Activated effector memory CD4-positive, alpha-beta T cell treated with Interleukin-2 at 50 U/mL for 16 hours (primary cell): ENCODE results near the gene AKAP10.
A peak's percentile ranks its signal among the peaks of the same experiment; 100 is the strongest.
"Not testable (repeated sequence)": the region's sequence is repeated elsewhere in the genome, so short reads cannot be mapped to it uniquely, and the experiment has no call there.

ENCODE experiments used
- DNase-seq: peaks from one replicate; pipeline ENCODE4 v3.0.0-alpha.2; 2020

Gene AKAP10

GRCh38 chr17:19915245-19915978 lies 62.2 kb downstream of the AKAP10 start:
- DNase-seq, result no peak

GRCh38 chr17:19911033-19911432 lies 66.6 kb downstream of the AKAP10 start:
- DNase-seq, result no peak

DNA sequence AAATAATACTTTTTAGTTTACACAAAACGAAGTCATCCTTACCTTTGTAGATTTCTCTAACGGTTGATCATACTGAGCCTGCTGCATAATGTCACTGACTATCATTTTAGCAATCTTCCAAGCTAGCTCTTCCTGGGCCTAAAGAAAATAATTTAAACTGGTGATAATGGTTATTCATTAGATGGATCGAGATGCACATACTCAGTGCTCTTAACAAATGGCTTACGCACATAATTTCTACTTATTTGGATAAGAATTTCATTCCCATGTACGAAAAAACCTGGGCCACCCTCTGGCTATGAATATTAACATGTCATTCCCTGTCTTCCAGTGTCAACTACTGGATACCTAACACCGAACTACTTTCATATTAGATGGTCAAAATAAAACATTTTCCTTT lies 68.5 kb downstream of the AKAP10 start:
- DNase-seq, result no peak

- DNase-seq, result no peak
Observed at GRCh38 chr17:19905502-19905901, 72.1 kb downstream of the AKAP10 start.

DNA sequence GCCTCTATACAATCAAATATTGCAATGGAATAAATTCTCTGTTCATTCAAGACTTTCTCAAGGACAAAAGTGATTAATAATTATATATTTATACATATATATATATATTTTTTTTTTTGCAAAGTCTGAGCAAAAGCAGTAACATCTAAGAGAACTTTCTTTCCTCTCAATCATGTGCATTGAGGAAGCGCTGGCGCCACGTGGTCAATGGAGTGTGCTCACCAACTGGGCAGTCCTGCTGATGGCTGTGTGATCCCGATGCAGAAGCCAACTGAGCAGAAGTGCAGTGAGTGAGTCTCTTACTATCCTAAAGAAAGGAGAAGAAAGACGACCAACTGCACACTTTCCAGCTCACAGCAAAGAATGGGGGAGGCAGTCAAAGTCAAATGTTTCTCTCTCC lies 72.7 kb downstream of the AKAP10 start:
- no peak for DNase-seq

DNA sequence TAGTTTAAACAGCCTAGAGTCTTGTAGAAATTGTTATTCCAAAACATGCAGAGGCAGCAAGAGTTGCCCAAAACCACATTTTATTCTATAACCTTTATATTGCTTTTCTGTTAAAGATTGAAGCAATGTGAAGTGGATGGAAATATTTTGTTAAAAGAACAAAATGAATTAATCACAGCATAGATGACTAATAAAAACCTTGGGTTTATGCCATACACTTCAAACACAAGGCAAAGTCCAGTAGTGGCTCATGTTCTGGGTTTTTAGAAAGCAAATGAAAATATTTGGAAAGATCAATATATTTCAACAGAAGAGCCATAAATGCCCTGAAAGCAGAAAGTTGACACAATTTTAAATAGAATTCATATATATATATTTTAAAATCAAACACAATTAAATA lies 73.2 kb downstream of the AKAP10 start:
- DNase-seq, result no peak

GRCh38 chr17:19900809-19901208 lies 76.8 kb downstream of the AKAP10 start:
- no peak for DNase-seq

GRCh38 chr17:19897903-19898302 lies 79.7 kb downstream of the AKAP10 start:
- no peak for DNase-seq

- no peak for DNase-seq
Observed at GRCh38 chr17:19897090-19897837, 80.4 kb downstream of the AKAP10 start.

- no peak for DNase-seq
Observed at GRCh38 chr17:19896679-19897078, 80.9 kb downstream of the AKAP10 start.

DNA sequence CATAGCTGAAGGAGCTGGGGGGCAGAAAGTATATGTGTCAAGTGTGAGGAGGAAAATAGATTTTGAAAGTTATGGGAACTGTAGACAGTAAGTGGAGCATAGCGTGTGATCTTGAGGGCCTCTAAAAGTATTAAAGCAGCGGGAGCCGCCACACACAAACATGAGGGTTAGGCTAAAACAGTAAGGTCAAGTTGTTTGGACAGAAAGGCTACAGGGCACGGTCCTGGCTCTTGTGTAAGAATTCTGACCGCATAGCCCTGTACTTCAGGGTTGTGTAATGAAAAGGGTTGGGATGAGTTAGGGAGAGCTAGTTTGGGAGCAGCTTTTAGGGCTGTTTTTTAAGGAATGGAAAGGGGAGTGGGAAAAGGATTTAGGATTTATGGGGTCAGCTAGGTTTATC lies 87.1 kb downstream of the AKAP10 start:
- DNase-seq, result not testable (repeated sequence)

- not testable (repeated sequence) for DNase-seq
Observed at GRCh38 chr17:19890001-19890400, 87.6 kb downstream of the AKAP10 start.

- no peak for DNase-seq
Observed at GRCh38 chr17:19886116-19886515, 91.5 kb downstream of the AKAP10 start.

GRCh38 chr17:19883537-19884215 lies 94.0 kb downstream of the AKAP10 start:
- no peak for DNase-seq

DNA sequence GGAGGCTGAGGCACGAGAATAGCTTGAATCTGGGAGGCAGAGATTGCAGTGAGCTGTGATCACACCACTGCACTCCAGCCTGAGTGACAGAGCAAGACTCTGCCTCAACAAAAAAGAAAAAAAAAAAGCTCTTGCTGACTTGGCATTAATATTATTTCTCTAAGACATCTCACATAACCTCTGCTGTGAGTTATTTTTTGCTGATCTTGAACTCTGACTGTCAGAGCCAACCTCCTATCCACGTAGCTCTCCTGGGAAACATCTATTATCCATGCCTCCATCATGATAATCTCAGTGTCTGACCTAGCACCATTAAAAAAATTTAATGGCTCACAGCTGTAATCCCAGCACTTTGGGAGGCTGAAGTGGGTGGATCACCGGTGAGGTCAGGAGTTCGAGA lies 97.2 kb downstream of the AKAP10 start:
- DNase-seq, result no peak

DNA sequence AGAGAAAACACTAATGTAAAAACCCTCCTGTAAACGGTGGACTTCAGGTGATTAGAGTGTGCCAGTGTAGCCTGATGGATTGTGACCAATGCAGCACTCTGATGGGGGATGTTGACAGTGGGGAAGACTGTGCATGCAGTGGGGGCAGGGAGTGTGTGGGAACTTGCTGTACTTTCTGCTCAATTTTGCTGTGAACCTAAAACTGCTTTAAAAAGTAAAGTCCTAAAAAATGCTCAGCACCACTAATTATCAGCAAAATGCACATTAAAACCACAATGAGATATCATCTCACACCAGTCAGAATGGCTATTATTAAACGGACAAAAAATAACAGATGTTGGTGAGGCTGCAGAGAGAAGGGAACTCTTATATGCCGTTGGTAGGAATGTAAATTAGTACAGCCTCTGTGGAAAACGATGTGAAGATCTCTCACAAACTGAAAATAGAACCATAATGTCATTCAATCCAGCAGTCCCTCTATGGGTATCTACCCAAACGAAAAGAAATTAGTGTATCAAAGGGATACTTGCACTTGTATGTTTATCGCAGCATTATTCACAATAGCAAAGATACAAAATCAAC lies 100.2 kb downstream of the AKAP10 start:
- no peak for DNase-seq

- DNase-seq, result peak; percentile 63
Observed at GRCh38 chr17:19876529-19877161, 101.0 kb downstream of the AKAP10 start.

DNA sequence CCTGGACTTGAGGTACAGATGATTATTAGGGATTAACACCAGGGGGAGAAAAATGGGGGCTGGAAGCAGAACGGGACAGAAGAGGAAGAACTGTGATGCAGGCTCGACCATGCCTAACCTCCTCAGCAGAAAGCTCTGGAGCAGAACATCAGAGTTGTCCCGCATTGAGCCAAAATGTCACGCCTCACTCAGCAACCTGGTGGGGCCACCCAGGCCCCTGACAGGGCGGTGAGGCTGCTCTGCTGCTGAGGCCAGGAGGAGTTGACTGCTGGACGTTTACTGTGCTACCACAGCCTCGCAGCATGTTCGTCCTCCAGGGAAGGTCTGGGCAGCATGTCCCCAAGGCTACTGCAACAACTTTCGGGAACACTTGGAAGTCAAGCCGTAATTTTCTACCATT lies 103.4 kb downstream of the AKAP10 start:
- no peak for DNase-seq

DNA sequence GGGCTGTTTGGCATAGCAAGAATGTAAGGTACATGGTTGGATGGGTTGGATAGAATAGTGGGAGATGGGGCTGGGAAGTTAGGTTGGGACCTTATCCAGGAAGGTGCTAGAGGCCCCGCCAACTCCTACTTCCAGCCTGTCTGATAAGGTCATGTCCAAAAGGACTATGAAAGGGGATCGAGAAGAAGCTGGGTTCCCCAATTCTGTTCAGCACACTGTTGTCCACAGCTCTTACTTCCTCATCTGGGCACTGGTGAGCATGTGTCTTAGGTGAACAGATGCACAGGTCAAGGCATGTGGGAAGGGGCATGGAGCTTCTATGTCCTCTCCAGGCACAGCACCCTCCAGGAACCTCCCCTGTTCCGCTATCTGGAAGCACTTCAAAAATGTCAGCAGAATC lies 104.3 kb downstream of the AKAP10 start:
- DNase-seq, result no peak

DNA sequence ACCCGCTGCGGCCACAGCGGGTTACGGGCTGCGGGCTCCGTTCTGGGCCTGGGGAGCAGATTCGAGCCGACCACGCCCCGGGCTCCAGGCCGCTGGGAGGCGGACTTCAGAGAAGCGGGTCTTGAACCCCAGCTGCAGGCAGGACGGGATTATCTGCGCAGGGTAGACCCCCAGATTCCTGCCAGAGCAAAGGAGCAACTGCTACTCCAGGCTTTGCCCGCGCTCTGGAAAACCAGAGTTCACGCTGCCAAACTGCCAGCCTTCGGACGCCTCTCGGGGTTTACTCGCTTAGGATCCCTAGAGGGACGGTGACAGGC lies 109.6 kb downstream of the AKAP10 start:
- no peak for DNase-seq

- peak; percentile 35 for DNase-seq
Observed at GRCh38 chr17:19867329-19868078, 110.1 kb downstream of the AKAP10 start, which contains the start of gene ULK2. TSS of gene ULK2 (minus strand) at chr17:19867936. CDS start at chr17:19867417, 519 bp downstream.

- peak; percentile 45 for DNase-seq
Observed at GRCh38 chr17:19867079-19867328, 110.6 kb downstream of the AKAP10 start.

DNA sequence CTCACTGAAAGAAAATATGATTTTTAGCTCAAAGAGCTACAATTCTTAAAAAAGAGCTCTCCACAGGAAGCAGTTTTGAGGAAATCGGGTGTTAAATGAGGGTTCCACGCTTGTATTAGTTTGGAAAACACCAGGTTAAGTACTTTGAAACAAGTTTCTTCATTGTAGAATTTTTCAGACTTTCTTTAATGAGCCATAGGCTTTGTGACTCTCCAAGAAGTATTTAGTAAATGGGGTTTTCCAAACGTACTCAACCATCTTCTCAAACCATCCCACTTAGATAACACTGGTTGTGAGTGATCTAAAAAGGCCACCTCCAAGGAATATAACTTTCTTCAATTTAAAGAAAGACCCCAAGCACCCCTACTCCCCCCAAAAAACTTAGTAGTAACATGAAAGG lies 112.6 kb downstream of the AKAP10 start:
- no peak for DNase-seq
